ENCODE data around the gene SEZ6L2. TPM values are rescaled to one million over a fixed set of nuclear protein-coding genes. Genes with fewer than 3 reads are reported as not detected.

Gene SEZ6L2
- total and polyA plus RNA-seq, 2 of the 8 experiments (the other 6 are each of a cell fraction or from before 2014, with no cell fraction given) = 43.5 to 47.7 TPM

DNA sequence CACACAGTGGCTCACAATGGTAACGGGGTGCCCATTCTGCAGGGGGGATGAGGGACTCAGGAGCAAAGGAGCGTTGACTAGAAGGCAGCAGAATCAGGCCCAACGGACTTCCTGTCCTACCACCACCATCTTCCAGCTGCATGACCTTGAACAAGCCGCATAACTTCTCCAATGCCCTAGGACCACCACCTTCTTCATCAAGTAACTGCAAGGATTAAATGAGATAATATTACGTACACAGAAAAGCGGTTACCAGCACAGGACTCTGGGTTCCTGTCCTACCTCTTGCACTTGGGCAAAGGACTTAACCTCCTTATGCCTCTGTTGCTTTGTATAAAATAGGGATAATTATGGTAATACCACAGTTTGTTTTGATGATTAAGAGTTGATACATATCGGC is 5.6 kb upstream of the SEZ6L2 start (continued):
- TF ChIP-seq, protein P1, sequence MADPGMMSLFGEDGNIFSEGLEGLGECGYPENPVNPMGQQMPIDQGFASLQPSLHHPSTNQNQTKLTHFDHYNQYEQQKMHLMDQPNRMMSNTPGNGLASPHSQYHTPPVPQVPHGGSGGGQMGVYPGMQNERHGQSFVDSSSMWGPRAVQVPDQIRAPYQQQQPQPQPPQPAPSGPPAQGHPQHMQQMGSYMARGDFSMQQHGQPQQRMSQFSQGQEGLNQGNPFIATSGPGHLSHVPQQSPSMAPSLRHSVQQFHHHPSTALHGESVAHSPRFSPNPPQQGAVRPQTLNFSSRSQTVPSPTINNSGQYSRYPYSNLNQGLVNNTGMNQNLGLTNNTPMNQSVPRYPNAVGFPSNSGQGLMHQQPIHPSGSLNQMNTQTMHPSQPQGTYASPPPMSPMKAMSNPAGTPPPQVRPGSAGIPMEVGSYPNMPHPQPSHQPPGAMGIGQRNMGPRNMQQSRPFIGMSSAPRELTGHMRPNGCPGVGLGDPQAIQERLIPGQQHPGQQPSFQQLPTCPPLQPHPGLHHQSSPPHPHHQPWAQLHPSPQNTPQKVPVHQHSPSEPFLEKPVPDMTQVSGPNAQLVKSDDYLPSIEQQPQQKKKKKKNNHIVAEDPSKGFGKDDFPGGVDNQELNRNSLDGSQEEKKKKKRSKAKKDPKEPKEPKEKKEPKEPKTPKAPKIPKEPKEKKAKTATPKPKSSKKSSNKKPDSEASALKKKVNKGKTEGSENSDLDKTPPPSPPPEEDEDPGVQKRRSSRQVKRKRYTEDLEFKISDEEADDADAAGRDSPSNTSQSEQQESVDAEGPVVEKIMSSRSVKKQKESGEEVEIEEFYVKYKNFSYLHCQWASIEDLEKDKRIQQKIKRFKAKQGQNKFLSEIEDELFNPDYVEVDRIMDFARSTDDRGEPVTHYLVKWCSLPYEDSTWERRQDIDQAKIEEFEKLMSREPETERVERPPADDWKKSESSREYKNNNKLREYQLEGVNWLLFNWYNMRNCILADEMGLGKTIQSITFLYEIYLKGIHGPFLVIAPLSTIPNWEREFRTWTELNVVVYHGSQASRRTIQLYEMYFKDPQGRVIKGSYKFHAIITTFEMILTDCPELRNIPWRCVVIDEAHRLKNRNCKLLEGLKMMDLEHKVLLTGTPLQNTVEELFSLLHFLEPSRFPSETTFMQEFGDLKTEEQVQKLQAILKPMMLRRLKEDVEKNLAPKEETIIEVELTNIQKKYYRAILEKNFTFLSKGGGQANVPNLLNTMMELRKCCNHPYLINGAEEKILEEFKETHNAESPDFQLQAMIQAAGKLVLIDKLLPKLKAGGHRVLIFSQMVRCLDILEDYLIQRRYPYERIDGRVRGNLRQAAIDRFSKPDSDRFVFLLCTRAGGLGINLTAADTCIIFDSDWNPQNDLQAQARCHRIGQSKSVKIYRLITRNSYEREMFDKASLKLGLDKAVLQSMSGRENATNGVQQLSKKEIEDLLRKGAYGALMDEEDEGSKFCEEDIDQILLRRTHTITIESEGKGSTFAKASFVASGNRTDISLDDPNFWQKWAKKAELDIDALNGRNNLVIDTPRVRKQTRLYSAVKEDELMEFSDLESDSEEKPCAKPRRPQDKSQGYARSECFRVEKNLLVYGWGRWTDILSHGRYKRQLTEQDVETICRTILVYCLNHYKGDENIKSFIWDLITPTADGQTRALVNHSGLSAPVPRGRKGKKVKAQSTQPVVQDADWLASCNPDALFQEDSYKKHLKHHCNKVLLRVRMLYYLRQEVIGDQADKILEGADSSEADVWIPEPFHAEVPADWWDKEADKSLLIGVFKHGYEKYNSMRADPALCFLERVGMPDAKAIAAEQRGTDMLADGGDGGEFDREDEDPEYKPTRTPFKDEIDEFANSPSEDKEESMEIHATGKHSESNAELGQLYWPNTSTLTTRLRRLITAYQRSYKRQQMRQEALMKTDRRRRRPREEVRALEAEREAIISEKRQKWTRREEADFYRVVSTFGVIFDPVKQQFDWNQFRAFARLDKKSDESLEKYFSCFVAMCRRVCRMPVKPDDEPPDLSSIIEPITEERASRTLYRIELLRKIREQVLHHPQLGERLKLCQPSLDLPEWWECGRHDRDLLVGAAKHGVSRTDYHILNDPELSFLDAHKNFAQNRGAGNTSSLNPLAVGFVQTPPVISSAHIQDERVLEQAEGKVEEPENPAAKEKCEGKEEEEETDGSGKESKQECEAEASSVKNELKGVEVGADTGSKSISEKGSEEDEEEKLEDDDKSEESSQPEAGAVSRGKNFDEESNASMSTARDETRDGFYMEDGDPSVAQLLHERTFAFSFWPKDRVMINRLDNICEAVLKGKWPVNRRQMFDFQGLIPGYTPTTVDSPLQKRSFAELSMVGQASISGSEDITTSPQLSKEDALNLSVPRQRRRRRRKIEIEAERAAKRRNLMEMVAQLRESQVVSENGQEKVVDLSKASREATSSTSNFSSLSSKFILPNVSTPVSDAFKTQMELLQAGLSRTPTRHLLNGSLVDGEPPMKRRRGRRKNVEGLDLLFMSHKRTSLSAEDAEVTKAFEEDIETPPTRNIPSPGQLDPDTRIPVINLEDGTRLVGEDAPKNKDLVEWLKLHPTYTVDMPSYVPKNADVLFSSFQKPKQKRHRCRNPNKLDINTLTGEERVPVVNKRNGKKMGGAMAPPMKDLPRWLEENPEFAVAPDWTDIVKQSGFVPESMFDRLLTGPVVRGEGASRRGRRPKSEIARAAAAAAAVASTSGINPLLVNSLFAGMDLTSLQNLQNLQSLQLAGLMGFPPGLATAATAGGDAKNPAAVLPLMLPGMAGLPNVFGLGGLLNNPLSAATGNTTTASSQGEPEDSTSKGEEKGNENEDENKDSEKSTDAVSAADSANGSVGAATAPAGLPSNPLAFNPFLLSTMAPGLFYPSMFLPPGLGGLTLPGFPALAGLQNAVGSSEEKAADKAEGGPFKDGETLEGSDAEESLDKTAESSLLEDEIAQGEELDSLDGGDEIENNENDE (IDR thresholded peaks at IDR 0.05; ENCODE audit: insufficient replicate concordance, low read length) = no peak
- TF ChIP-seq, protein P2, sequence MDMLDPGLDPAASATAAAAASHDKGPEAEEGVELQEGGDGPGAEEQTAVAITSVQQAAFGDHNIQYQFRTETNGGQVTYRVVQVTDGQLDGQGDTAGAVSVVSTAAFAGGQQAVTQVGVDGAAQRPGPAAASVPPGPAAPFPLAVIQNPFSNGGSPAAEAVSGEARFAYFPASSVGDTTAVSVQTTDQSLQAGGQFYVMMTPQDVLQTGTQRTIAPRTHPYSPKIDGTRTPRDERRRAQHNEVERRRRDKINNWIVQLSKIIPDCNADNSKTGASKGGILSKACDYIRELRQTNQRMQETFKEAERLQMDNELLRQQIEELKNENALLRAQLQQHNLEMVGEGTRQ (IDR thresholded peaks at IDR 0.05; ENCODE audit: low read length) = no peak
- TF ChIP-seq SIX5 (IDR thresholded peaks at IDR 0.05; ENCODE audit: low read depth, low read length) (no peak), HDAC6 (IDR thresholded peaks at IDR 0.05; ENCODE audit: low read depth, low read length) (no peak), CTCF (IDR thresholded peaks at IDR 0.05; ENCODE audit: control extremely low read depth in 1 of 3, insufficient read depth in 1 of 3, low read depth in 1 of 3, low read length in 3 of 3) (no peak), ZNF274 (IDR thresholded peaks at IDR 0.05; ENCODE audit: borderline replicate concordance, extremely low read depth, low read length) (no peak), RFX5 (IDR thresholded peaks at IDR 0.05; ENCODE audit: borderline replicate concordance, low read depth, low read length) (no peak), NRF1 (IDR thresholded peaks at IDR 0.05; ENCODE audit: low read depth, low read length) (no peak), CREB1 (IDR thresholded peaks at IDR 0.05) (no peak)
